Keratinocyte (primary cell): Measurements from ENCODE around the gene SLC39A11. TPM values are rescaled to one million over a fixed set of nuclear protein-coding genes. Genes with fewer than 3 reads are reported as not detected.

Experiments used
- DNase-seq: peaks from one replicate; pipeline ENCODE4 v3.0.0-alpha.2; 2011; ENCODE audit warnings: low read depth, missing footprints, low spot score
- FAIRE-seq: peaks from 2 replicates; lab custom pipeline; 2011; peaks lifted over from hg19 to GRCh38; lab: Jason Lieb, UNC
- H2AFZ ChIP-seq: 2 replicates; pipeline ENCODE4 v1.6.0; 2012; ENCODE audit warnings: low read length, control low read depth, inconsistent platforms; ENCODE audit not compliant: control insufficient read depth
- H3K27ac ChIP-seq: 2 replicates; pipeline ENCODE4 v1.5.1; 2011; ENCODE audit warnings: low read length; ENCODE audit not compliant: control insufficient read depth, insufficient read depth
- H3K27me3 ChIP-seq: 3 replicates; pipeline ENCODE4 v1.6.0; 2011; ENCODE audit warnings: low read length; ENCODE audit not compliant: control insufficient read depth, insufficient read depth; ENCODE audit errors: extremely low read depth
- H3K36me3 ChIP-seq, 2 experiments: 2 replicates in 1 of 2; 3 replicates in 1 of 2; pipeline ENCODE4 v1.5.1; 2011; ENCODE audit warnings: low read length in 2 of 2, mild to moderate bottlenecking in 1 of 2; ENCODE audit not compliant: control insufficient read depth in 2 of 2, insufficient read depth in 2 of 2; ENCODE audit errors: extremely low read depth in 1 of 2
- H3K4me1 ChIP-seq: 3 replicates; pipeline ENCODE4 v1.5.1; 2011; ENCODE audit warnings: low read length; ENCODE audit not compliant: control insufficient read depth, insufficient read depth; ENCODE audit errors: extremely low read depth
- H3K4me2 ChIP-seq: 3 replicates; pipeline ENCODE4 v1.6.0; 2011; ENCODE audit warnings: low read depth, low read length; ENCODE audit not compliant: control insufficient read depth, insufficient read depth; ENCODE audit errors: extremely low read depth
- H3K4me3 ChIP-seq, 3 experiments: fragments of 200-600 bp in 1 of 3; sonication (generic) in 1 of 3; 2 replicates in 2 of 3; 3 replicates in 1 of 3; pipeline ENCODE4 v1.5.1; 2011 to 2016; ENCODE audit warnings: low read length in 3 of 3, mild to moderate bottlenecking in 3 of 3, control low read depth in 2 of 3, inconsistent platforms in 1 of 3, low read depth in 1 of 3, mixed read lengths in 1 of 3, mixed run types in 1 of 3, moderate library complexity in 1 of 3; ENCODE audit not compliant: control insufficient read depth in 2 of 3, insufficient read depth in 2 of 3; ENCODE audit errors: extremely low read depth in 1 of 3
- H3K79me2 ChIP-seq: 2 replicates; pipeline ENCODE4 v1.6.0; 2012; ENCODE audit warnings: low read length; ENCODE audit not compliant: control insufficient read depth, insufficient read depth
- H3K9ac ChIP-seq: 3 replicates; pipeline ENCODE4 v1.6.0; 2011; ENCODE audit warnings: low read length; ENCODE audit not compliant: control insufficient read depth, insufficient read depth; ENCODE audit errors: extremely low read depth
- H3K9me1 ChIP-seq: 3 replicates; pipeline ENCODE4 v1.6.0; 2011; ENCODE audit warnings: low read length; ENCODE audit not compliant: control insufficient read depth, insufficient read depth; ENCODE audit errors: extremely low read depth
- H3K9me3 ChIP-seq: 2 replicates; pipeline ENCODE4 v1.5.1; 2012; ENCODE audit warnings: low read depth, low read length; ENCODE audit not compliant: control insufficient read depth
- H4K20me1 ChIP-seq: 3 replicates; pipeline ENCODE4 v1.6.0; 2011; ENCODE audit warnings: low read length; ENCODE audit not compliant: control insufficient read depth, insufficient read depth; ENCODE audit errors: extremely low read depth
- CTCF ChIP-seq, 3 experiments: IDR thresholded peaks in 1 of 3; conservative IDR thresholded peaks in 1 of 3; optimal IDR thresholded peaks in 1 of 3; 2 replicates in 2 of 3; 3 replicates in 1 of 3; pipeline versions ENCODE3 to v1.5.1; 2011; ENCODE audit warnings: low read length in 3 of 3, mild to moderate bottlenecking in 3 of 3, moderate library complexity in 2 of 3, control low read depth in 1 of 3, inconsistent platforms in 1 of 3; ENCODE audit not compliant: insufficient read depth in 2 of 3; ENCODE audit errors: extremely low read depth in 1 of 3
- EZH2 ChIP-seq: IDR thresholded peaks from one replicate; pipeline ENCODE4 v1.6.1; 2012; ENCODE audit warnings: inconsistent platforms, mild to moderate bottlenecking, low read length, moderate library complexity
- dilution Hi-C: fragments of 300-500 bp; cut with MboI; formaldehyde crosslinking; loops from one replicate; pipeline ENCODE4 v1.7.0; 2020; ENCODE audit warnings: low sequenced_read_pairs; ENCODE audit not compliant: extremely low pct_ligation_motif_present
- polyA plus RNA-seq, 5 experiments: library from polyadenylated mRNA; depleted of rRNA in 3 of 5; stranded (reverse) in 3 of 5; stranded (forward) in 1 of 5; unstranded in 1 of 5; fragments of >200 nt; gene quantifications; 1 replicate in 1 of 5; 2 replicates in 3 of 5; 3 replicates in 1 of 5; pipeline versions ENCODE4 v1.2.1 to v1.2.3, GENCODE V29; 2011 to 2012; ENCODE audit warnings: missing spikeins in 2 of 5, low read depth in 1 of 5, low replicate concordance in 1 of 5

The SLC39A11 gene
- polyA plus RNA-seq, 1 donor (not counting 4 experiments of a cell fraction or from before 2014, with no cell fraction given) = 11.5 TPM

- Histone ChIP-seq H3K79me2 (no peaks in the 10 kb centered on the region), H3K27me3 (no peaks in the 10 kb centered on the region), H3K9me3 (peaks cover 7% of the 10 kb centered on the region), H3K4me2 (no peak overlapping the region), H4K20me1 (no peaks in the 10 kb centered on the region), H3K9ac (no peak overlapping the region), H3K4me3 (no peak overlapping the region), H3K4me1 (no peaks in the 10 kb centered on the region), H3K36me3 (no peaks in the 10 kb centered on the region), H3K27ac (no peak overlapping the region), H2AFZ (no peak overlapping the region), H3K9me1 (no peaks in the 10 kb centered on the region)
- dilution Hi-C loops = no loop called here
- FAIRE-seq (no peak), DNase-seq (no peak)
- TF ChIP-seq CTCF (optimal IDR thresholded peaks at IDR 0.05 in 1 of 3, IDR thresholded peaks at IDR 0.05 in 1 of 3, conservative IDR thresholded peaks at IDR 0.05 in 1 of 3; ENCODE audit: extremely low read depth in 1 of 3, insufficient read depth in 2 of 3, low read length in 3 of 3) (no peak), EZH2 (no peak)
Observed at GRCh38 chr17:72797142-72797541, 295.3 kb downstream of the SLC39A11 start.

- dilution Hi-C loops = no loop called here
- Histone ChIP-seq H3K4me2 (no peak overlapping the region), H4K20me1 (no peaks in the 10 kb centered on the region), H3K36me3 (no peaks in the 10 kb centered on the region), H3K79me2 (no peaks in the 10 kb centered on the region), H3K27ac (no peak overlapping the region), H2AFZ (no peak overlapping the region), H3K4me3 (no peak overlapping the region), H3K27me3 (no peaks in the 10 kb centered on the region), H3K9me1 (no peaks in the 10 kb centered on the region), H3K4me1 (no peaks in the 10 kb centered on the region), H3K9ac (no peak overlapping the region), H3K9me3 (peaks cover 7% of the 10 kb centered on the region)
- no peak for TF ChIP-seq EZH2
- no peak for TF ChIP-seq CTCF (optimal IDR thresholded peaks at IDR 0.05 in 1 of 3, IDR thresholded peaks at IDR 0.05 in 1 of 3, conservative IDR thresholded peaks at IDR 0.05 in 1 of 3; ENCODE audit: extremely low read depth in 1 of 3, insufficient read depth in 2 of 3, low read length in 3 of 3)
- DNase-seq (no peak), FAIRE-seq (no peak)
Observed at GRCh38 chr17:72795941-72796340, 296.5 kb downstream of the SLC39A11 start.
